Measurements from ENCODE around the gene COLGALT1.

- TF ChIP-seq GATA2 (IDR thresholded peaks at IDR 0.05; ENCODE audit: low read depth, low read length), result no peak
- no peak for TF ChIP-seq GATA3 (IDR thresholded peaks at IDR 0.05; ENCODE audit: low read depth, low read length)
Measured at GRCh38 chr19:17627921-17628320, 72.5 kb downstream of the COLGALT1 start.
